Measurements from ENCODE around the gene ALDH1B1. TPM values are rescaled to one million over a fixed set of nuclear protein-coding genes. Genes with fewer than 3 reads are reported as not detected.

The ALDH1B1 gene
- total and polyA plus RNA-seq, 9 of the 15 experiments (the other 6 are each of a cell fraction or from before 2014, with no cell fraction given), result 8.6 to 46.5 (median 30.8) TPM

- TF ChIP-seq, protein P1, sequence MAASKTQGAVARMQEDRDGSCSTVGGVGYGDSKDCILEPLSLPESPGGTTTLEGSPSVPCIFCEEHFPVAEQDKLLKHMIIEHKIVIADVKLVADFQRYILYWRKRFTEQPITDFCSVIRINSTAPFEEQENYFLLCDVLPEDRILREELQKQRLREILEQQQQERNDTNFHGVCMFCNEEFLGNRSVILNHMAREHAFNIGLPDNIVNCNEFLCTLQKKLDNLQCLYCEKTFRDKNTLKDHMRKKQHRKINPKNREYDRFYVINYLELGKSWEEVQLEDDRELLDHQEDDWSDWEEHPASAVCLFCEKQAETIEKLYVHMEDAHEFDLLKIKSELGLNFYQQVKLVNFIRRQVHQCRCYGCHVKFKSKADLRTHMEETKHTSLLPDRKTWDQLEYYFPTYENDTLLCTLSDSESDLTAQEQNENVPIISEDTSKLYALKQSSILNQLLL (CRISPR knock-in tag; IDR thresholded peaks at IDR 0.05; ENCODE audit: borderline replicate concordance), result no peak
- TF ChIP-seq POLR2H (tag; IDR thresholded peaks at IDR 0.05; ENCODE audit: low read depth) (no peak), IRF2 (CRISPR knock-in tag; IDR thresholded peaks at IDR 0.05) (no peak), RAD51 (IDR thresholded peaks at IDR 0.05; ENCODE audit: borderline replicate concordance, low read depth) (no peak), IRF1 (CRISPR knock-in tag; IDR thresholded peaks at IDR 0.05; ENCODE audit: borderline replicate concordance) (no peak), ESRRB (CRISPR knock-in tag; IDR thresholded peaks at IDR 0.05; ENCODE audit: borderline replicate concordance) (no peak)
- TF ChIP-seq, protein P2, sequence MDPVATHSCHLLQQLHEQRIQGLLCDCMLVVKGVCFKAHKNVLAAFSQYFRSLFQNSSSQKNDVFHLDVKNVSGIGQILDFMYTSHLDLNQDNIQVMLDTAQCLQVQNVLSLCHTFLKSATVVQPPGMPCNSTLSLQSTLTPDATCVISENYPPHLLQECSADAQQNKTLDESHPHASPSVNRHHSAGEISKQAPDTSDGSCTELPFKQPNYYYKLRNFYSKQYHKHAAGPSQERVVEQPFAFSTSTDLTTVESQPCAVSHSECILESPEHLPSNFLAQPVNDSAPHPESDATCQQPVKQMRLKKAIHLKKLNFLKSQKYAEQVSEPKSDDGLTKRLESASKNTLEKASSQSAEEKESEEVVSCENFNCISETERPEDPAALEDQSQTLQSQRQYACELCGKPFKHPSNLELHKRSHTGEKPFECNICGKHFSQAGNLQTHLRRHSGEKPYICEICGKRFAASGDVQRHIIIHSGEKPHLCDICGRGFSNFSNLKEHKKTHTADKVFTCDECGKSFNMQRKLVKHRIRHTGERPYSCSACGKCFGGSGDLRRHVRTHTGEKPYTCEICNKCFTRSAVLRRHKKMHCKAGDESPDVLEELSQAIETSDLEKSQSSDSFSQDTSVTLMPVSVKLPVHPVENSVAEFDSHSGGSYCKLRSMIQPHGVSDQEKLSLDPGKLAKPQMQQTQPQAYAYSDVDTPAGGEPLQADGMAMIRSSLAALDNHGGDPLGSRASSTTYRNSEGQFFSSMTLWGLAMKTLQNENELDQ (CRISPR knock-in tag; IDR thresholded peaks at IDR 0.05; ENCODE audit: borderline replicate concordance), result no peak
- TF ChIP-seq, protein P3, sequence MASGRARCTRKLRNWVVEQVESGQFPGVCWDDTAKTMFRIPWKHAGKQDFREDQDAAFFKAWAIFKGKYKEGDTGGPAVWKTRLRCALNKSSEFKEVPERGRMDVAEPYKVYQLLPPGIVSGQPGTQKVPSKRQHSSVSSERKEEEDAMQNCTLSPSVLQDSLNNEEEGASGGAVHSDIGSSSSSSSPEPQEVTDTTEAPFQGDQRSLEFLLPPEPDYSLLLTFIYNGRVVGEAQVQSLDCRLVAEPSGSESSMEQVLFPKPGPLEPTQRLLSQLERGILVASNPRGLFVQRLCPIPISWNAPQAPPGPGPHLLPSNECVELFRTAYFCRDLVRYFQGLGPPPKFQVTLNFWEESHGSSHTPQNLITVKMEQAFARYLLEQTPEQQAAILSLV (tag; IDR thresholded peaks at IDR 0.05), result no peak
- TF ChIP-seq, protein P4, sequence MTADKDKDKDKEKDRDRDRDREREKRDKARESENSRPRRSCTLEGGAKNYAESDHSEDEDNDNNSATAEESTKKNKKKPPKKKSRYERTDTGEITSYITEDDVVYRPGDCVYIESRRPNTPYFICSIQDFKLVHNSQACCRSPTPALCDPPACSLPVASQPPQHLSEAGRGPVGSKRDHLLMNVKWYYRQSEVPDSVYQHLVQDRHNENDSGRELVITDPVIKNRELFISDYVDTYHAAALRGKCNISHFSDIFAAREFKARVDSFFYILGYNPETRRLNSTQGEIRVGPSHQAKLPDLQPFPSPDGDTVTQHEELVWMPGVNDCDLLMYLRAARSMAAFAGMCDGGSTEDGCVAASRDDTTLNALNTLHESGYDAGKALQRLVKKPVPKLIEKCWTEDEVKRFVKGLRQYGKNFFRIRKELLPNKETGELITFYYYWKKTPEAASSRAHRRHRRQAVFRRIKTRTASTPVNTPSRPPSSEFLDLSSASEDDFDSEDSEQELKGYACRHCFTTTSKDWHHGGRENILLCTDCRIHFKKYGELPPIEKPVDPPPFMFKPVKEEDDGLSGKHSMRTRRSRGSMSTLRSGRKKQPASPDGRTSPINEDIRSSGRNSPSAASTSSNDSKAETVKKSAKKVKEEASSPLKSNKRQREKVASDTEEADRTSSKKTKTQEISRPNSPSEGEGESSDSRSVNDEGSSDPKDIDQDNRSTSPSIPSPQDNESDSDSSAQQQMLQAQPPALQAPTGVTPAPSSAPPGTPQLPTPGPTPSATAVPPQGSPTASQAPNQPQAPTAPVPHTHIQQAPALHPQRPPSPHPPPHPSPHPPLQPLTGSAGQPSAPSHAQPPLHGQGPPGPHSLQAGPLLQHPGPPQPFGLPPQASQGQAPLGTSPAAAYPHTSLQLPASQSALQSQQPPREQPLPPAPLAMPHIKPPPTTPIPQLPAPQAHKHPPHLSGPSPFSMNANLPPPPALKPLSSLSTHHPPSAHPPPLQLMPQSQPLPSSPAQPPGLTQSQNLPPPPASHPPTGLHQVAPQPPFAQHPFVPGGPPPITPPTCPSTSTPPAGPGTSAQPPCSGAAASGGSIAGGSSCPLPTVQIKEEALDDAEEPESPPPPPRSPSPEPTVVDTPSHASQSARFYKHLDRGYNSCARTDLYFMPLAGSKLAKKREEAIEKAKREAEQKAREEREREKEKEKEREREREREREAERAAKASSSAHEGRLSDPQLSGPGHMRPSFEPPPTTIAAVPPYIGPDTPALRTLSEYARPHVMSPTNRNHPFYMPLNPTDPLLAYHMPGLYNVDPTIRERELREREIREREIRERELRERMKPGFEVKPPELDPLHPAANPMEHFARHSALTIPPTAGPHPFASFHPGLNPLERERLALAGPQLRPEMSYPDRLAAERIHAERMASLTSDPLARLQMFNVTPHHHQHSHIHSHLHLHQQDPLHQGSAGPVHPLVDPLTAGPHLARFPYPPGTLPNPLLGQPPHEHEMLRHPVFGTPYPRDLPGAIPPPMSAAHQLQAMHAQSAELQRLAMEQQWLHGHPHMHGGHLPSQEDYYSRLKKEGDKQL (CRISPR knock-in tag; IDR thresholded peaks at IDR 0.05; ENCODE audit: borderline replicate concordance), result no peak
These were observed 3.8 kb downstream of the ALDH1B1 start (continued) for GRCh38 chr9:38396371-38396671.
